Testis (tissue), 3 donors: ENCODE data around the gene KLHL3. TPM values are rescaled to one million over a fixed set of nuclear protein-coding genes. Genes with fewer than 3 reads are reported as not detected.

Source experiments
- DNase-seq: peaks from one replicate; pipeline ENCODE4 v3.0.0-alpha.2; 2019
- H3K27ac ChIP-seq, 2 donors: fragments of 200-600 bp; sonication (generic); one replicate each; pipeline ENCODE4 v1.5.1; 2019
- H3K27me3 ChIP-seq: fragments of 200-600 bp; sonication (generic); one replicate; pipeline ENCODE4 v1.5.1; 2019
- H3K36me3 ChIP-seq: fragments of 200-600 bp; sonication (generic); one replicate; pipeline ENCODE4 v1.5.1; 2017; ENCODE audit warnings: low read depth; ENCODE audit errors: missing control alignments
- H3K4me1 ChIP-seq: fragments of 200-600 bp; sonication (generic); one replicate; pipeline ENCODE4 v1.5.1; 2019
- H3K4me3 ChIP-seq, 2 donors: fragments of 200-600 bp; sonication (generic); one replicate each; pipeline ENCODE4 v1.5.1; 2017 to 2019
- H3K9me3 ChIP-seq: fragments of 200-600 bp; sonication (generic); one replicate; pipeline ENCODE4 v1.5.1; 2017
- CTCF ChIP-seq, 3 experiments: fragments of 450-650 bp in 2 of 3; fragments of 200-600 bp in 1 of 3; sonication (generic) in 1 of 3; IDR thresholded peaks; one replicate each; pipeline ENCODE4 v1.5.1; 2016 to 2019; ENCODE audit warnings: antibody characterized with exemption in 3 of 3, mild to moderate bottlenecking in 2 of 3, moderate library complexity in 1 of 3
- POLR2A ChIP-seq: fragments of 450-650 bp; IDR thresholded peaks from one replicate; pipeline ENCODE4 v1.6.1; 2017; ENCODE audit warnings: antibody characterized with exemption, mild to moderate bottlenecking, moderate library complexity
- WGBS, 2 donors: methylation state at CpG; one replicate each; pipeline ENCODE4 v1.1.5; 2018; 5-methylcytosine and 5-hydroxymethylcytosine counted together
- intact Hi-C: fragments of 100-400 bp; cut with DNase I; formaldehyde crosslinking; loops from one replicate; pipeline ENCODE4 v1.15.1; 2023; ENCODE audit warnings: low total_unique reads
- polyA plus RNA-seq: library from polyadenylated mRNA; stranded (reverse); fragments of 350-450 nt; fragmentation: Illumina TruSeq; extraction: RNeasy Lipid Tissue Mini Kit (QIAGEN cat#74804); gene quantifications from one replicate; pipeline ENCODE4 v1.2.3, GENCODE V29; 2014; ENCODE audit warnings: low read depth, low replicate concordance; ENCODE audit not compliant: insufficient read depth
- total RNA-seq, 2 donors: library from RNA; depleted of rRNA; stranded (reverse); fragments of >200 nt; gene quantifications; one replicate each; pipeline ENCODE4 v1.2.3, GENCODE V29; 2016

Gene KLHL3
- total and polyA plus RNA-seq, 3 donors from 2014 or later, result 13.7 to 35.0 (median 26.2) TPM

- no peak overlapping the region for H3K4me3 ChIP-seq
- H3K9me3 ChIP-seq, result no peaks in the 10 kb centered on the region
- intact Hi-C loops, result no loop called here
- H3K27ac ChIP-seq, result no peak overlapping the region
- H3K4me1 ChIP-seq, result peaks cover 10% of the 10 kb centered on the region
- no peaks in the 10 kb centered on the region for H3K36me3 ChIP-seq
- DNase-seq, result no peak
- WGBS, 2 donors, result 92 to 97% methylated on average over 5 of the region's 5 CpGs
- H3K27me3 ChIP-seq, result no peaks in the 10 kb centered on the region
- TF ChIP-seq POLR2A, result no peak
Observed at GRCh38 chr5:137668637-137669036, 67.3 kb downstream of the KLHL3 start.

GRCh38 chr5:137667341-137667740, 68.5 kb downstream of the KLHL3 start:
- no peak overlapping the region for H3K27ac ChIP-seq
- DNase-seq, result no peak
- H3K4me1 ChIP-seq, result peaks cover 10% of the 10 kb centered on the region
- no peak for TF ChIP-seq POLR2A
- TF ChIP-seq CTCF (IDR thresholded peaks at IDR 0.05), result no peak
- intact Hi-C loops, result no loop called here
- no peaks in the 10 kb centered on the region for H3K36me3 ChIP-seq
- H3K9me3 ChIP-seq, result no peaks in the 10 kb centered on the region
- no peak overlapping the region for H3K4me3 ChIP-seq
- no peaks in the 10 kb centered on the region for H3K27me3 ChIP-seq

GRCh38 chr5:137666901-137667300, 69.0 kb downstream of the KLHL3 start:
- no peaks in the 10 kb centered on the region for H3K36me3 ChIP-seq
- no peak overlapping the region for H3K4me3 ChIP-seq
- 60 to 68% methylated on average over 2 of the region's 2 CpGs for WGBS, 2 donors
- peaks cover 10% of the 10 kb centered on the region for H3K4me1 ChIP-seq
- no peaks in the 10 kb centered on the region for H3K9me3 ChIP-seq
- TF ChIP-seq CTCF (IDR thresholded peaks at IDR 0.05) (no peak), POLR2A (no peak)
- H3K27me3 ChIP-seq, result no peaks in the 10 kb centered on the region
- intact Hi-C loops, result no loop called here
- peak overlapping the region in 1 of 2 donors; percentile 54 for H3K27ac ChIP-seq
- no peak for DNase-seq

GRCh38 chr5:137666461-137666850, 69.4 kb downstream of the KLHL3 start:
- 42 to 52% methylated on average over 3 of the region's 3 CpGs for WGBS, 2 donors
- Histone ChIP-seq H3K27me3 (no peaks in the 10 kb centered on the region), H3K27ac (peak overlapping the region in 1 of 2 donors; percentile 54), H3K4me3 (no peak overlapping the region), H3K9me3 (no peaks in the 10 kb centered on the region), H3K36me3 (no peaks in the 10 kb centered on the region), H3K4me1 (peaks cover 10% of the 10 kb centered on the region)
- TF ChIP-seq CTCF (IDR thresholded peaks at IDR 0.05), result no peak
- TF ChIP-seq POLR2A, result no peak
- DNase-seq, result no peak
- intact Hi-C loops, result no loop called here

GRCh38 chr5:137665678-137666460, 70.0 kb downstream of the KLHL3 start:
- Histone ChIP-seq H3K4me1 (peaks cover 10% of the 10 kb centered on the region), H3K4me3 (no peak overlapping the region), H3K27me3 (no peaks in the 10 kb centered on the region), H3K9me3 (no peaks in the 10 kb centered on the region), H3K27ac (peak overlapping the region in 1 of 2 donors; percentile 54), H3K36me3 (no peaks in the 10 kb centered on the region)
- 46 to 48% methylated on average over 3 of the region's 3 CpGs for WGBS, 2 donors
- intact Hi-C loops, result no loop called here
- TF ChIP-seq CTCF (IDR thresholded peaks at IDR 0.05) (no peak), POLR2A (no peak)
- DNase-seq, result no peak
